ENCODE data around the gene KDM3B.
"Not testable (repeated sequence)": the region's sequence is repeated elsewhere in the genome, so short reads cannot be mapped to it uniquely, and the experiment has no call there.

KDM3B gene

DNA sequence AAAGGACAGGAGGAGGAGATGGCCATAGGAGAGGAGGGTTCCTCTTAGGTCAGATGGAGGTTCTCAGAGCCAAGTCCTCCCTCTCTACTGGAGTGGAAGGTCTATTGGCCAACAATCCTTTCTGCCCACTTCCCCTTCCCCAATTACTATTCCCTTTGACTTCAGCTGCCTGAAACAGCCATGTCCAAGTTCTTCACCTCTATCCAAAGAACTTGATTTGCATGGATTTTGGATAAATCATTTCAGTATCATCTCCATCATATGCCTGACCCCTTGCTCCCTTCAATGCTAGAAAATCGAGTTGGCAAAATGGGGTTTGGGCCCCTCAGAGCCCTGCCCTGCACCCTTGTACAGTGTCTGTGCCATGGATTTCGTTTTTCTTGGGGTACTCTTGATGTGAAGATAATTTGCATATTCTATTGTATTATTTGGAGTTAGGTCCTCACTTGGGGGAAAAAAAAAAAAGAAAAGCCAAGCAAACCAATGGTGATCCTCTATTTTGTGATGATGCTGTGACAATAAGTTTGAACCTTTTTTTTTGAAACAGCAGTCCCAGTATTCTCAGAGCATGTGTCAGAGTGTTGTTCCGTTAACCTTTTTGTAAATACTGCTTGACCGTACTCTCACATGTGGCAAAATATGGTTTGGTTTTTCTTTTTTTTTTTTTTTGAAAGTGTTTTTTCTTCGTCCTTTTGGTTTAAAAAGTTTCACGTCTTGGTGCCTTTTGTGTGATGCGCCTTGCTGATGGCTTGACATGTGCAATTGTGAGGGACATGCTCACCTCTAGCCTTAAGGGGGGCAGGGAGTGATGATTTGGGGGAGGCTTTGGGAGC is 115.9 kb downstream of the KDM3B start:
- no peak for DNase-seq

DNA sequence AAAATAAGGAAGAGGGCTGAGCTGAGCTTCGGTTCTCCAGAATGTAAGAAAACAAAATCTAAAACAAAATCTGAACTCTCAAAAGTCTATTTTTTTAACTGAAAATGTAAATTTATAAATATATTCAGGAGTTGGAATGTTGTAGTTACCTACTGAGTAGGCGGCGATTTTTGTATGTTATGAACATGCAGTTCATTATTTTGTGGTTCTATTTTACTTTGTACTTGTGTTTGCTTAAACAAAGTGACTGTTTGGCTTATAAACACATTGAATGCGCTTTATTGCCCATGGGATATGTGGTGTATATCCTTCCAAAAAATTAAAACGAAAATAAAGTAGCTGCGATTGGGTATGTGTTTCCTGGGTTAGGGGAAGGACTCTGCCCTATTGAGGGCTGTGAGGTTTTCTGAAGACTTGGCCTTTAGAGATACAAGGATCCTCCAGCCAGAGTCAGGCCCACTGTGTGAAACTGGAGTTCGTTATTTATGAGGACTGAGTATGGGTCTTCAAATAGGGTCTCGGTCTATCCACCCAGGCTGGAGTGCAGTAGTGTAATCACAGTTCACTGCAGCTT is 116.6 kb downstream of the KDM3B start:
- no peak for DNase-seq

DNA sequence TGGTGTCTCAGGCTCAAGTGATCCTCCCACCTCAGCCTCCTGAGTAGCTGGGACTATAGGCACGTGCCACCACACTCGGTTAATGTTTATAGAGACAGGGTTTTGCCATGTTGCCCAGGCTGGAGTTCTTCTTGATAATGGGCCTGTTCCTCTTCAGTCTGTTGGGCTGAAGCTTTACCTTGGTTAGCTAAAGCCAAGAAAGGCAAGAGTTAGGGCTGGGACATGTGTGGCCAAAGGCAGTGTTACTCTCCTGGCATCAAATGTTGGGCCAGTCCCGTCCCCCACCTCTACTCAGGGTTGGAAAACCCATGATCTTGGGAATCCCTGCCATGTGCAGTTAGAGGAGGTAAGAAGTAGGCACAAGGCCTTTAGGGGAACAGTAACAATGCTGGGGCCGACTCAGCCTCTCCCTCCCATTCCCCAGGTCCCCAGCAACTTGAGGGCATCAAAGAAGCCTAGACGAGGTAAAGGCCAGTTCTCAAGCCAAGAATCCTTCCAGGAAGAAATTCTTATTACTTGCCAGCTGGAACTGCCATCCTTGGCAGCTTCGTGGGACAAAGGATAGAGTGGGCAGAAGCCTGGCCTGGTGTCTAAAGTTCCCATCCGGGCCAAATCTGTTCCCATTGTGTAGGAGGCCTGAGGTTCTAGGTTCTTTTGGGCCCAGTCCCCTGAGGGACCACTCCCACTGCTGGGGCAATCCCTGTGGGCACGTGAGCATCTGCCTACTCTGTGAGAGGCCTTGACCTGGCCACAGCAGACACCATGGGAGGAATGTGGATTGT is 117.2 kb downstream of the KDM3B start:
- no peak for DNase-seq

DNA sequence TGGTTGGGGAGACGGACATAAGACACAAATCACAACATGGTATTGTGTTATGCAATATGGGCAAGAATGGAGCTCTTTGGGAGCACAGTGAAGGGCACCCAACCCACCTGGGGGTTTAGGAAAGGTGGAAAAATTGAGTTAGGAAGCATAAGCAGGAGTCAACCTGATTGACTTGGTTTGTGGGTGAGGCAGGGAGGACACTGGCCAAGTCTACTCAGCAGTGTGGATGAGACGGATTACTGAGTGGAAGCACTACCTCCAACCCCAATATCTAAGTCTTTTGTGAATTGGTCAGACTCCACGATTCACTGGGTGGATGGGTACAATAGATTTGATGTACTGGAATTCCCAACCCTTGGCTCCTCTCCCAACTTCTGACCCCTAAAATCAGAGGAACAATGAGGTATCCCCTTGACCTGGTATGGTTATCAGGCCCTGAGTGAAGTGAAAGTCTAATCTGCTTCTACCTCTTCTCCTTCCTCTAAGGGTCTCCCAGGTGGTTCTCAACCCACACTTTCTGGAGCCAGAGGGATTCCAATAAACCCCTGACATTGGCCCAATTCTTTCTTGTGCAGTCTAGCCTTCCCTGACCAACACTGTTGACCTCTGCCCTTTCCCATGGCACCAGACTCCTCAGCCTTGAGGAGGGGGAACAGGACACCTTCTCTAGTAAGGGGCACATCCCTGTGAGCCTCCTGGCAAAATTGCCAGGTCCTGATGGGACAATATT is 118.0 kb downstream of the KDM3B start:
- no peak for DNase-seq

DNA sequence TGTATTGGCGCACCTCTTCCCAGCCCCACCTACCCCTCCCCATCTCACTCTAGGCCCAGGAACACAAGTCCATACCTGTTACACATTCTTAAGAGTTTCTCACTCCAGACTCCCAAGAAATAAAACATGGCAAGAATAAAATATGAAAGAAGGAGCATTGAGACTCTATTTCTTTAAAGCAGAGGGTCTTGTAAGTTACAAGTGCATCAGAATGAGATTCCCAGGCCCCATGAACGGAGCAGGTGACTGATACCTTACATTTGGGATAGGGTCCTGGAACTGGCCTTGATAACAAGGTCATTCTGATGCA is 118.5 kb downstream of the KDM3B start:
- no peak for DNase-seq

DNA sequence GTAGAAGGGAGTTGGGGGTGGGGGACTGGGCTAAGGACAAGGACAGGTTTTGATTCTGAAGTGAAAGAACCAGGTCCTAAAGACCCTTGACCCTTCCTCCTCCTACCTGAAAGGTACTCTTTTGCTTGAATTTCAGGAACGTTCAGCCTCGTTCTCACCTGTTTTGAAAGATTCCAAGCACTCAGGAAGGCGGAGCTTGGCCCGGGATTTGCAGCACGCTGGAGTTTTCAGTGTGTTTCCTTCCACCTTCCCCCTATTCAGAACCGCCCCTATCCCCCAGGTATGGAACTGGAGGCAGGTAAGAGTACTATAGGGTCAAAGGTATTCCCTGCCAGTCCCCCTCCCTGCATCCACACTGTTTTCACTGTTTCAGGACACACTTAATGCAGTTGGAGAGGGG is 119.9 kb downstream of the KDM3B start:
- no peak for DNase-seq

DNA sequence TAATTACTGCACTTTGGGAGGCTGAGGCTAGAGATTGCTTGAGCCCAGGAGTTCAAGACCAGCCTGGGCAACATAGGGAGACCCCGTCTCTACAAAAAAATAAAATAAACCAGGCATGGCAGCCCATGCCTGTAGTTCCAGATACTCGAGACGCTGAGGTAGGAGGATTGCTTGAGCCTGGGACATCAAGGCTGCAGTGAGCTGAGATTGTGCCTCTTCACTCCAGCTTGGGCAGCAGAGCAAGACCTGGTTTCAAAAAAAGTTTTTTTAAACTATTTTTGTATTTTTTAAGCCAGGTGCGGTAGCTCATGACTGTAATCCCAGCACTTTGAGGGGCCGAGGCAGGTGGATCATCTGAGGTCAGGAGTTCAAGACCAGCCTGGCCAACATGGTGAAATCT is 120.7 kb downstream of the KDM3B start:
- not testable (repeated sequence) for DNase-seq

DNA sequence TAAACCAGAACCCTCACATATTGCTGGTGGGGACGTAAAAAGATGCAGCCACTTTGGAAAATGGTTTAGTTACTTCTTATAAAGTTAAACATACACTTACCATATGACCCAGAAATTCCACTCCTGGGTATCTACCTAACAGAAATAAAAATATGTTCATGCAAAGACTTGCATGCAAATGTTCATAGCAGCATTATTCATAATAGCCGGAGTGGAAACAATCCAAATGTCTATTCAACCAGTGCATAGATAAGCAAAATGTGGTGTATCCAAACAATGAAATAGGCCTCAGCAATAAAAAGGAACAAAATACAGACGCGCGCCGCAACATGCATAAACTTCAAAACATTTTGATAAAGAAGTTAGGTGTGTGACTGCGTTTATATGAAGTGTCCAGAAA is 124.4 kb downstream of the KDM3B start:
- no peak for DNase-seq

DNA sequence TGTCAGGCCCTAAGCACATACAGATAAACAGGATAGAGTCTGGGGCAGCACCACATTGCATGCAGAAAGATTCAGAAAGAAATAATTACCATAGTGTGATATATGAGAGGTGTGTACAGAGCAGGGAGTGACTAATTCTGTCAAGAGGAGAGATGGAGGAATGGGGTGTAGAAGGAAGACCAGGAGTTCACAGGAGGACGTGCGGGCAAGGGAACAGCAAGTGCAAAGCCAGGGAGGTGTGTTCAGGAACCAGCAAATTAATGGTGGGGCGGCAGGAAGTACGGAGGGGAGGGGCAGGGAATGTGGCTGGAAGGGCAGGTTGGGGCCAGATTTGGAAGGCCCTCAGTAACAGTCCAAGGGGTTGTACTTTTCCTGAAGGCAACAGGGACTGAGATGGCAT is 130.2 kb downstream of the KDM3B start:
- DNase-seq = no peak

All from NCI-H1417 treated with DMSO at 0.1 percent for 48 hours (cell line).